Activated T-cell treated with anti-CD3 and anti-CD28 coated beads, Interleukin-2, amount 50 U/mL, for 4 hours (primary cell): Measurements from ENCODE around the gene THOP1. TPM values are rescaled to one million over a fixed set of nuclear protein-coding genes. Genes with fewer than 3 reads are reported as not detected.
A peak's percentile ranks its signal among the peaks of the same experiment; 100 is the strongest.

Experiments
- ATAC-seq, 2 donors: fragments of 200-7000 bp; cut with Tn5 transposase; one replicate each; pipeline ENCODE4 v1.10.0; 2021
- DNase-seq: peaks from one replicate; pipeline ENCODE4 v3.0.0-alpha.2; 2020
- H3K27me3 Mint-ChIP-seq: one replicate; pipeline ENCODE4 v1.8.0; 2021; ENCODE audit warnings: low read depth, mixed read lengths
- H3K36me3 Mint-ChIP-seq: one replicate; pipeline ENCODE4 v1.8.0; 2022; ENCODE audit warnings: mixed read lengths; ENCODE audit not compliant: insufficient read depth
- H3K4me1 Mint-ChIP-seq: one replicate; pipeline ENCODE4 v1.8.0; 2021; ENCODE audit warnings: low read depth, mixed read lengths
- H3K4me3 Mint-ChIP-seq: one replicate; pipeline ENCODE4 v1.8.0; 2021; ENCODE audit warnings: mild to moderate bottlenecking, moderate library complexity, mixed read lengths
- H3K9me3 Mint-ChIP-seq: one replicate; pipeline ENCODE4 v1.8.0; 2021; ENCODE audit warnings: mixed read lengths
- total RNA-seq, 3 donors: library from RNA; stranded (reverse); gene quantifications; one replicate each; pipeline ENCODE4 v1.2.1, GENCODE V29; 2021

THOP1 gene
- total RNA-seq, 3 donors from 2014 or later, result 180 to 212 (median 188) TPM

- DNase-seq (no peak), ATAC-seq (no peak)
- H3K9me3 Mint-ChIP-seq, result no peaks in the 10 kb centered on the region
- no peak overlapping the region for H3K4me3 Mint-ChIP-seq
- peaks cover 6% of the 10 kb centered on the region for H3K4me1 Mint-ChIP-seq
- peaks cover 4% of the 10 kb centered on the region for H3K36me3 Mint-ChIP-seq
- no peaks in the 10 kb centered on the region for H3K27me3 Mint-ChIP-seq
Observed at GRCh38 chr19:2768365-2769132, 16.8 kb upstream of the THOP1 start.

GRCh38 chr19:2769218-2769617 lies 16.1 kb upstream of the THOP1 start:
- no peak for ATAC-seq

GRCh38 chr19:2770055-2771013 lies 15.0 kb upstream of the THOP1 start:
- H3K27me3 Mint-ChIP-seq, result no peaks in the 10 kb centered on the region
- peaks cover 19% of the 10 kb centered on the region for H3K4me1 Mint-ChIP-seq
- H3K36me3 Mint-ChIP-seq, result no peaks in the 10 kb centered on the region
- DNase-seq (no peak), ATAC-seq (no peak)
- no peak overlapping the region for H3K4me3 Mint-ChIP-seq
- H3K9me3 Mint-ChIP-seq, result no peaks in the 10 kb centered on the region

More at GRCh38 chr19:2769218-2769617, 16.1 kb upstream of the THOP1 start:
- Mint-ChIP-seq H3K36me3 (peaks cover 4% of the 10 kb centered on the region), H3K27me3 (no peaks in the 10 kb centered on the region), H3K4me3 (no peak overlapping the region), H3K9me3 (no peaks in the 10 kb centered on the region), H3K4me1 (peaks cover 8% of the 10 kb centered on the region)
- no peak for DNase-seq

- DNase-seq (no peak), ATAC-seq (no peak)
- Mint-ChIP-seq H3K9me3 (no peaks in the 10 kb centered on the region), H3K27me3 (no peaks in the 10 kb centered on the region), H3K4me1 (peaks cover 31% of the 10 kb centered on the region), H3K4me3 (no peak overlapping the region), H3K36me3 (peaks cover 2% of the 10 kb centered on the region)
Observed at GRCh38 chr19:2771786-2772674, 13.3 kb upstream of the THOP1 start.

DNA sequence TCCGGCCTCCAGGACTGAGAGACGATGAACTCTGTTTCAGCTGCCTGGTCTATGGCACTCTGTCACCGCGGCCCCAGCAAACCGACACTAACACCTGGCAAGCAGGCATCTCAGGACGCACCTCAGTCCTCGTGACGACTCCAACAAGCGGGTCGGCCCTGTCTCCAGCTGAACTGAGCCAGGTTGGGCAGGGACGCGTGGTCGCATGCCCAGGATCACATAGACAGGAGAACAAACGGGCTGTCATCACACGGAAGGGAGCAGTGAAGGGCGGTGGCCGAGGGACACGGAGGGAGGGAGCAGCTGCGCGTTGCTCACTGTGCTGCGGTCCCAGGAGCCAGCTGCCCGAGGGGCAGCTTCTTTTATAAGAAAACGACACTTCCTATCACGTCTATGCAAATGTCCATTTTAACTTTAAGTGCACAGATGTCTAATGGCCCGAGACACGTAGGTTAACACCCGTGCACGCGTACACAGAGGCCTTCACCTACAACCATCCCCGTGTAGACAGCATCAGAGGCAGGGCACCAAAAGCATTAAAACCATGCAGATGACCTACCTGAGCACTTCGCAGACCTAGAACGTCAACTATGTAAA lies 11.1 kb upstream of the THOP1 start:
- Mint-ChIP-seq H3K4me3 (no peak overlapping the region), H3K36me3 (peaks cover 4% of the 10 kb centered on the region)

GRCh38 chr19:2774953-2775555 lies 10.2 kb upstream of the THOP1 start:
- ATAC-seq (no peak), DNase-seq (no peak)
- Mint-ChIP-seq H3K27me3 (no peaks in the 10 kb centered on the region), H3K4me3 (peak overlapping the region; percentile 76), H3K4me1 (peaks cover 35% of the 10 kb centered on the region), H3K9me3 (no peaks in the 10 kb centered on the region), H3K36me3 (peaks cover 5% of the 10 kb centered on the region)

More for the DNA sequence above, 11.1 kb upstream of the THOP1 start:
- no peaks in the 10 kb centered on the region for H3K27me3 Mint-ChIP-seq
- ATAC-seq, result no peak
- no peak for DNase-seq
- no peaks in the 10 kb centered on the region for H3K9me3 Mint-ChIP-seq
- H3K4me1 Mint-ChIP-seq, result peaks cover 31% of the 10 kb centered on the region

DNA sequence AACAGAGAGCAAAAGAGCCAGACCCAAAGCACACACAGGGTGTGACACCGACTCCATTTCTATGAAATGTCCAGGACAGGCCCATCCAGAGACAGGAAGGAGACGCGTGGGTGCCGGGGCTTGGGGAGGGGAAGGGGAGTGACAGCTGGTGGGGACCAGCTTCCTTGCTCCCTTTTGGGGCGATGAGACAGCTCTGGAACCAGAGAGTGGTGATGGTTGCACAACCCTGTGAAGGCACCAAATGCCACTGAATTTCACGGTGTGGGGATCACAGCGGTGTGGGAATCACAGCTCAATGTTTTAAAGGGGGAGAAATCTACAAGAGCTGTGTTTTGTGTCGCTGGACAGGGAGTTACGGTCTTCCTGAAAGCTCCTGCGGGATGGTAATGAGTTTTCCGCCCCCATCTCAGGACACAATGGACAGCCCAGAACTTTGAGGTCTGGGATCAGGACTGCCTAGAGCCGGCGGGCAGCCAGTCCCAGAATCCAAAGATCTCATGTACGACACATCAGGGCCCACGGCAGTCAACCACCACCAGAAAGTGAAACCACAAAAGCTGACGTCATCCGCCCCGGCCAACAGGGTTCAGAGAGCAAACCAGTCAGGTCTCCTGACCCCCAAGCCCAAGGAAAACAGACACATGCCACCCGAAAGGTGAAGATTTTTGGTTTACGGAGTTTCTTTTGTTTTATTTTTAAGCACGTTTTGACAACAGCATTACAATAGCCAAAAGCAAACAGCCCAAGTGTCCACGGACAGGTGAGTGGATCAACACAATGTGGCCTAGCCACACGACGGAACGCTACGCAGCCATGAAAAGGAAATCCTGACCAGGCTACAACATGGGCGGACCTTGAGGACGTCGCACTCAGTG lies 9.5 kb upstream of the THOP1 start:
- DNase-seq (peak; percentile 70), ATAC-seq (peak; percentile 80 to 82)
- peak overlapping the region; percentile 76 for H3K4me3 Mint-ChIP-seq
- H3K9me3 Mint-ChIP-seq, result no peaks in the 10 kb centered on the region
- peaks cover 42% of the 10 kb centered on the region for H3K4me1 Mint-ChIP-seq
- H3K27me3 Mint-ChIP-seq, result no peaks in the 10 kb centered on the region
- peaks cover 9% of the 10 kb centered on the region for H3K36me3 Mint-ChIP-seq

GRCh38 chr19:2777952-2778683 lies 7.2 kb upstream of the THOP1 start:
- peaks cover 54% of the 10 kb centered on the region for H3K4me1 Mint-ChIP-seq
- H3K4me3 Mint-ChIP-seq, result no peak overlapping the region
- ATAC-seq, result no peak
- no peak for DNase-seq
- H3K27me3 Mint-ChIP-seq, result no peaks in the 10 kb centered on the region
- no peaks in the 10 kb centered on the region for H3K9me3 Mint-ChIP-seq
- H3K36me3 Mint-ChIP-seq, result peaks cover 9% of the 10 kb centered on the region

- no peaks in the 10 kb centered on the region for H3K27me3 Mint-ChIP-seq
- no peak for DNase-seq
- ATAC-seq, result no peak
- H3K9me3 Mint-ChIP-seq, result no peaks in the 10 kb centered on the region
- peaks cover 9% of the 10 kb centered on the region for H3K36me3 Mint-ChIP-seq
- H3K4me1 Mint-ChIP-seq, result peaks cover 58% of the 10 kb centered on the region
- no peak overlapping the region for H3K4me3 Mint-ChIP-seq
Observed at GRCh38 chr19:2779121-2779740, 6.1 kb upstream of the THOP1 start.

- DNase-seq, result no peak
- ATAC-seq, result no peak
- Mint-ChIP-seq H3K4me3 (no peak overlapping the region), H3K4me1 (peaks cover 50% of the 10 kb centered on the region), H3K27me3 (no peaks in the 10 kb centered on the region), H3K36me3 (peaks cover 9% of the 10 kb centered on the region), H3K9me3 (no peaks in the 10 kb centered on the region)
Observed at GRCh38 chr19:2780284-2780683, 5.0 kb upstream of the THOP1 start.

- Mint-ChIP-seq H3K4me1 (peaks cover 46% of the 10 kb centered on the region), H3K27me3 (no peaks in the 10 kb centered on the region), H3K9me3 (no peaks in the 10 kb centered on the region), H3K36me3 (peaks cover 9% of the 10 kb centered on the region), H3K4me3 (peak overlapping the region; percentile 91)
- no peak for ATAC-seq
- DNase-seq, result no peak
Observed at GRCh38 chr19:2782329-2782935, 2.9 kb upstream of the THOP1 start.
